MCF 10A (cell line): ENCODE measurements around the gene RAB31. TPM values are rescaled to one million over a fixed set of nuclear protein-coding genes. Genes with fewer than 3 reads are reported as not detected.
"Not testable (repeated sequence)": the region's sequence is repeated elsewhere in the genome, so short reads cannot be mapped to it uniquely, and the experiment has no call there.

Experiments used
- BruUV-seq: library from RNA; stranded (reverse); fragments of 400-500 nt; replicated peaks from 2 replicates; lab custom pipeline; 2021; lab: Mats Ljungman, UMichigan
- CTCF ChIA-PET: fragments of 300-600 bp; sonication (Branson Sonifier 250); formaldehyde crosslinking; extraction: SDS; loops from one replicate; lab custom pipeline; 2021; ENCODE audit warnings: antibody characterized with exemption, inconsistent platforms; lab: Yijun Ruan, JAX
- POLR2A ChIA-PET: fragments of 300-600, 350-650 bp; sonication (Branson Sonifier 250); formaldehyde crosslinking; extraction: SDS; loops from one replicate; lab custom pipeline; 2020; ENCODE audit warnings: antibody characterized with exemption, inconsistent platforms; lab: Yijun Ruan, JAX
- DNase-seq: peaks from one replicate; pipeline ENCODE4 v3.0.0-alpha.2; 2018; ENCODE audit not compliant: unreplicated experiment
- H3K27ac Mint-ChIP-seq: one replicate; pipeline ENCODE4 v1.8.0; 2022; ENCODE audit warnings: mild to moderate bottlenecking, low read depth, mixed read lengths; ENCODE audit not compliant: unreplicated experiment
- H3K27me3 Mint-ChIP-seq: one replicate; pipeline ENCODE4 v1.8.0; 2022; ENCODE audit warnings: mixed read lengths; ENCODE audit not compliant: insufficient read depth, unreplicated experiment
- H3K36me3 Mint-ChIP-seq: one replicate; pipeline ENCODE4 v1.8.0; 2022; ENCODE audit warnings: mild to moderate bottlenecking, moderate library complexity, mixed read lengths; ENCODE audit not compliant: insufficient read depth, unreplicated experiment
- H3K4me1 Mint-ChIP-seq: one replicate; pipeline ENCODE4 v1.8.0; 2022; ENCODE audit warnings: mixed read lengths; ENCODE audit not compliant: insufficient read depth, unreplicated experiment
- H3K4me3 Mint-ChIP-seq: one replicate; pipeline ENCODE4 v1.8.0; 2022; ENCODE audit warnings: mild to moderate bottlenecking, moderate library complexity, mixed read lengths; ENCODE audit not compliant: unreplicated experiment
- H3K9me3 Mint-ChIP-seq: one replicate; pipeline ENCODE4 v1.8.0; 2022; ENCODE audit warnings: mixed read lengths; ENCODE audit not compliant: unreplicated experiment
- intact Hi-C: fragments of 100-400 bp; cut with micrococcal nuclease; formaldehyde crosslinking; loops from 2 replicates; pipeline ENCODE4 v1.14.1; 2022
- total RNA-seq: library from RNA; stranded (reverse); gene quantifications from 2 replicates; pipeline ENCODE4 v1.2.3, GENCODE V29; 2022
- TF ChIP-seq, protein P1 (sequence below): fragments of 200-600 bp; IDR thresholded peaks from one replicate; pipeline ENCODE4 v1.8.0; 2022; ENCODE audit warnings: antibody characterized with exemption, mild to moderate bottlenecking; ENCODE audit not compliant: unreplicated experiment

Gene RAB31
- total RNA-seq, 1 experiment from 2014 or later, result 6.1 TPM

DNA sequence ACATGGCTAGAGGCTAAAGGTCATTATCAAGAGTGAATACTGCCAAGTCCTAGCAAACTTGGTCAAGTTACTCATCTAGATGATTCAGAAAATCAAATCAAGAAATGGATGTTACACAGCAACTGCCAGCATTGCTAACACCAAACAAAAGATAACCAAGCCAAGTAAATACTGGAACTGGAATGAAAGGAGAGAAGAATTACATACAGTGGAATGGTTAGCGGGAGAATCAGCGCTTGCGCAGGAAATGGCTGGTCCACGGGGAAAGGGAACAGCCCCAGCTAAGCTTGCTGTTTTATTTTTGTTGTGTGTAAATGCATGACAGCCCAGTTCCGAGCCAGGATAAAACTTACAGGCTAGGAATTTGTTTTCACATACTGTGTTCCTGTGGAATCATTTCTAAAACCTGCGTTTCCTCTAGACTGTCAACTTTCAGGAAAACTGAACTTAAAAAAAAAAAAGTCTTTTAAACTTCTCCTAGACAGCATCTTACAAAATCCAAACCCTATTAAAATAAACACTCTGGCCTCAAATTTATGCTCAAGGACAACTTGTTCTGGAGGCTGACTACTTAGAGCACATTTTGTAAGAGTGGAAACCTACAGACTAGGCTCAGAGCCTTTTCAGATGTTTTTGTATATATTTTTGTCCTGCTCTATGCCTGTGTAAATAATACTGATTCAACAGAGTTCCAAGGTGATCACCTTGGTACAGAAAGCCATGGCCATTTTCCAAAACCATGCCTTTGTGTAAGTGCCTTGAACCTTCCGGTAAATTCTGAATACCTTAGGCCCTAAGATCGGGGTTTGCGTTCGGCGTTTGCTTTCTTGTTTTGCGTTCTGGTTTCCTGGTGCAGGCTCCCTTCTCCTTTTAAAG, 146.9 kb downstream of the RAB31 start:
- peak overlapping the region; percentile 36 for H3K27ac Mint-ChIP-seq
- no peaks in the 10 kb centered on the region for H3K27me3 Mint-ChIP-seq
- no peak overlapping the region for H3K4me3 Mint-ChIP-seq
- no peaks in the 10 kb centered on the region for H3K9me3 Mint-ChIP-seq
- peak; percentile 26 for DNase-seq
- peaks cover 28% of the 10 kb centered on the region for H3K4me1 Mint-ChIP-seq
- TF ChIP-seq, protein P1, sequence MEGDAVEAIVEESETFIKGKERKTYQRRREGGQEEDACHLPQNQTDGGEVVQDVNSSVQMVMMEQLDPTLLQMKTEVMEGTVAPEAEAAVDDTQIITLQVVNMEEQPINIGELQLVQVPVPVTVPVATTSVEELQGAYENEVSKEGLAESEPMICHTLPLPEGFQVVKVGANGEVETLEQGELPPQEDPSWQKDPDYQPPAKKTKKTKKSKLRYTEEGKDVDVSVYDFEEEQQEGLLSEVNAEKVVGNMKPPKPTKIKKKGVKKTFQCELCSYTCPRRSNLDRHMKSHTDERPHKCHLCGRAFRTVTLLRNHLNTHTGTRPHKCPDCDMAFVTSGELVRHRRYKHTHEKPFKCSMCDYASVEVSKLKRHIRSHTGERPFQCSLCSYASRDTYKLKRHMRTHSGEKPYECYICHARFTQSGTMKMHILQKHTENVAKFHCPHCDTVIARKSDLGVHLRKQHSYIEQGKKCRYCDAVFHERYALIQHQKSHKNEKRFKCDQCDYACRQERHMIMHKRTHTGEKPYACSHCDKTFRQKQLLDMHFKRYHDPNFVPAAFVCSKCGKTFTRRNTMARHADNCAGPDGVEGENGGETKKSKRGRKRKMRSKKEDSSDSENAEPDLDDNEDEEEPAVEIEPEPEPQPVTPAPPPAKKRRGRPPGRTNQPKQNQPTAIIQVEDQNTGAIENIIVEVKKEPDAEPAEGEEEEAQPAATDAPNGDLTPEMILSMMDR, result no peak
- no peaks in the 10 kb centered on the region for H3K36me3 Mint-ChIP-seq
- BruUV-seq, result no TSS peak
- ChIA-PET CTCF (no interaction called here), POLR2A (no interaction called here)
- intact Hi-C loops, result no loop called here

GRCh38 chr18:9855681-9856080, 147.6 kb downstream of the RAB31 start:
- no peaks in the 10 kb centered on the region for H3K9me3 Mint-ChIP-seq
- TF ChIP-seq, protein P1, result no peak
- no peaks in the 10 kb centered on the region for H3K27me3 Mint-ChIP-seq
- H3K27ac Mint-ChIP-seq, result peak overlapping the region; percentile 36
- peaks cover 25% of the 10 kb centered on the region for H3K4me1 Mint-ChIP-seq
- CTCF ChIA-PET, result no interaction called here
- no peaks in the 10 kb centered on the region for H3K36me3 Mint-ChIP-seq
- POLR2A ChIA-PET, result no interaction called here
- intact Hi-C loops, result no loop called here
- DNase-seq, result no peak
- no peak overlapping the region for H3K4me3 Mint-ChIP-seq
- no TSS peak for BruUV-seq

DNA sequence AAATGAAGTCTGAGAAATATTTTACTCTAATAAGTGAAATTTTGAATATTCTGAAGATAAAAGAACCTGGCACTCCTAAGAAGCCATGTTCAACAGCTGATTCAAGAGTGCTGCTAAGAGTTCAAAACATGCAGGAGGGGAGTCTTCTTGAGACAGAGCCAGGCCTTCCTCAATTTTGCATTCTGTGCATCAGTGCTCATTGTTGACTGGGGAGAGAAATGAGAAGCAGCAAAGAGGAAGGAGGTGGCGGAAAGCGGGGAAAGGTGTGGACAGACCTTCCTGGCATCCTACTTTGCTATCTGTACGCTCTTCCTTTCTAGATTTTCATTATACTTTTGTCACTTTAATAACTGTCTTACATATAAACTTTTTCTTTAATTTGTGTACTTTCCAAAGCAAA, 148.0 kb downstream of the RAB31 start:
- intact Hi-C loops, result no loop called here
- Mint-ChIP-seq H3K9me3 (no peaks in the 10 kb centered on the region), H3K36me3 (no peaks in the 10 kb centered on the region), H3K27me3 (no peaks in the 10 kb centered on the region), H3K4me3 (no peak overlapping the region), H3K27ac (peak overlapping the region; percentile 36), H3K4me1 (peaks cover 23% of the 10 kb centered on the region)
- POLR2A ChIA-PET, result no interaction called here
- TF ChIP-seq, protein P1, result no peak
- no TSS peak for BruUV-seq
- CTCF ChIA-PET, result no interaction called here
- no peak for DNase-seq

DNA sequence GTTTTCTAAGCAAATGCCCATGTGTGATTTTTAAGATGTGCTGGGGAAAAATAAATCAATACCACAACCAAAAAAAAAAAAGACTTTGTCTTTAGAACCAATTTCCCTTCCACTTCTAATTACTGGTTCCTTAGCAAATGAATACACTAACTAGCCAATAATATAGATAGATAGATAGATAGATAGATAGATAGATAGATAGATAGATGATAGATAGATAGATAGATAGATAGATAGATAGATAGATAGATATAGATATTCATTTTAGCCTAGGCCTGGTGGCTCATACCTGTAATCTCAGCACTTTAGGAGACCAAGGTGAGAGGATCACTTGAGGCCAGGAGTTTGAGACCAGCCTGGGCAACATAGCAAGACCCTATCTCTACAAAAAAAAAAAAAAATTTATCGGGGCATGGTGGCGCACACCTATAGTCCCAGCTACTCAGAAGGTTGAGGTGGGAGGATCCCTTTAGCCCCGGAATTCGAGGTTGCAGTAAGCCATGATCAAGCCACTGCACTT, 149.4 kb downstream of the RAB31 start:
- H3K36me3 Mint-ChIP-seq, DNase-seq, H3K27ac Mint-ChIP-seq, H3K4me3 Mint-ChIP-seq, H3K9me3 Mint-ChIP-seq, BruUV-seq, H3K27me3 Mint-ChIP-seq, intact Hi-C loops: not testable (repeated sequence)
- ChIA-PET POLR2A (interaction anchor here (0.8 kb wide), 1 partner anchor 29 kb away, joined by 5 read pairs; the partner anchor contains the start of gene TXNDC2), CTCF (interaction anchor here (1.1 kb wide), 1 partner anchor 41 kb away, joined by 3 read pairs; no protein-coding TSS in a partner anchor)
- H3K4me1 Mint-ChIP-seq, result peaks cover 18% of the 10 kb centered on the region
